GM12801 (cell line): Measurements from ENCODE around the gene JADE1.

Source experiments
- CTCF ChIP-seq: IDR thresholded peaks from one replicate; pipeline ENCODE4 v1.5.1; 2011; ENCODE audit warnings: control low read depth; ENCODE audit not compliant: insufficient read length; ENCODE audit errors: extremely low read depth

The JADE1 gene

GRCh38 chr4:128868758-128869157, 59.3 kb downstream of the JADE1 start:
- no peak for TF ChIP-seq CTCF

- no peak for TF ChIP-seq CTCF
These were observed 60.4 kb downstream of the JADE1 start for GRCh38 chr4:128869776-128870509.

- TF ChIP-seq CTCF, result no peak
These were observed 62.4 kb downstream of the JADE1 start for GRCh38 chr4:128871948-128872347.

- no peak for TF ChIP-seq CTCF
These were observed 66.7 kb downstream of the JADE1 start for GRCh38 chr4:128876200-128876599.

- no peak for TF ChIP-seq CTCF
These were observed 68.4 kb downstream of the JADE1 start for GRCh38 chr4:128877934-128878333.

- no peak for TF ChIP-seq CTCF
These were observed 69.8 kb downstream of the JADE1 start for GRCh38 chr4:128879283-128879682.

GRCh38 chr4:128879971-128880370, 70.5 kb downstream of the JADE1 start:
- TF ChIP-seq CTCF, result no peak

GRCh38 chr4:128880662-128881061, 71.2 kb downstream of the JADE1 start:
- TF ChIP-seq CTCF, result no peak
